Skeletal muscle tissue (tissue), 4 donors: ENCODE measurements around the gene TMTC3. TPM values are rescaled to one million over a fixed set of nuclear protein-coding genes. Genes with fewer than 3 reads are reported as not detected.
"Not testable (repeated sequence)": the region's sequence is repeated elsewhere in the genome, so short reads cannot be mapped to it uniquely, and the experiment has no call there.

Experiments used
- H3K27ac ChIP-seq: one replicate; pipeline ENCODE4 v1.7.0; 2013; ENCODE audit warnings: mild to moderate bottlenecking, low read depth, low read length, inconsistent platforms
- H3K27me3 ChIP-seq, 3 donors: one replicate each; pipeline ENCODE4 v1.7.0; 2013; ENCODE audit warnings: low read length in 3 of 3; ENCODE audit not compliant: control insufficient read depth in 3 of 3, insufficient read depth in 3 of 3
- H3K36me3 ChIP-seq, 3 donors: one replicate each; pipeline ENCODE4 v1.7.0; 2013; ENCODE audit warnings: low read length in 3 of 3; ENCODE audit not compliant: control insufficient read depth in 3 of 3, insufficient read depth in 3 of 3
- H3K4me1 ChIP-seq, 3 donors: one replicate each; pipeline ENCODE4 v1.7.0; 2013; ENCODE audit warnings: low read length in 3 of 3, mild to moderate bottlenecking in 3 of 3; ENCODE audit not compliant: control insufficient read depth in 3 of 3, insufficient read depth in 3 of 3
- H3K4me3 ChIP-seq, 3 donors: one replicate each; pipeline ENCODE4 v1.7.0; 2013; ENCODE audit warnings: low read length in 3 of 3
- H3K9ac ChIP-seq, 3 donors: one replicate each; pipeline ENCODE4 v1.7.0; 2013; ENCODE audit warnings: low read length in 3 of 3, mild to moderate bottlenecking in 3 of 3, moderate library complexity in 2 of 3, low read depth in 1 of 3
- H3K9me3 ChIP-seq, 3 donors: one replicate each; pipeline ENCODE4 v1.7.0; 2013; ENCODE audit warnings: low read length in 3 of 3; ENCODE audit not compliant: control insufficient read depth in 3 of 3
- total RNA-seq: library from RNA; depleted of rRNA; stranded (reverse); fragments of >200 nt; gene quantifications from one replicate; pipeline ENCODE4 v1.2.3, GENCODE V29; 2014
- donor health status: Osteomylitis.

TMTC3 gene
- total RNA-seq, 1 donor from 2014 or later = 13.6 TPM

- Histone ChIP-seq H3K9me3 (peaks cover 2 to 4% (median 4%) of the 10 kb centered on the region in 3 donors), H3K4me1 (no peaks in the 10 kb centered on the region), H3K27me3 (no peaks in the 10 kb centered on the region), H3K4me3 (no peak overlapping the region), H3K36me3 (no peaks in the 10 kb centered on the region), H3K9ac (no peak overlapping the region), H3K27ac (no peak overlapping the region)
These were observed 66.6 kb downstream of the TMTC3 start for GRCh38 chr12:88208661-88209060.

GRCh38 chr12:88210311-88210710 lies 68.2 kb downstream of the TMTC3 start:
- H3K9ac ChIP-seq, H3K9me3 ChIP-seq, H3K4me3 ChIP-seq, H3K27me3 ChIP-seq, H3K36me3 ChIP-seq, H3K27ac ChIP-seq, H3K4me1 ChIP-seq: not testable (repeated sequence)

- H3K9me3 ChIP-seq = peaks cover 0 to 5% (median 4%) of the 10 kb centered on the region in 3 donors
These were observed 76.2 kb downstream of the TMTC3 start for GRCh38 chr12:88218293-88218692.

GRCh38 chr12:88219861-88220260 lies 77.8 kb downstream of the TMTC3 start:
- no peak overlapping the region for H3K27ac ChIP-seq
- H3K27me3 ChIP-seq = no peaks in the 10 kb centered on the region
- H3K9ac ChIP-seq = no peak overlapping the region
- no peak overlapping the region for H3K4me3 ChIP-seq
- no peaks in the 10 kb centered on the region for H3K36me3 ChIP-seq
- no peaks in the 10 kb centered on the region for H3K4me1 ChIP-seq
- peaks cover 0 to 2% (median 0%) of the 10 kb centered on the region in 3 donors for H3K9me3 ChIP-seq

More at GRCh38 chr12:88218293-88218692, 76.2 kb downstream of the TMTC3 start:
- H3K27me3 ChIP-seq = no peaks in the 10 kb centered on the region
- H3K4me3 ChIP-seq = no peak overlapping the region
- H3K36me3 ChIP-seq = no peaks in the 10 kb centered on the region
- no peak overlapping the region for H3K9ac ChIP-seq
- H3K4me1 ChIP-seq = no peaks in the 10 kb centered on the region
- no peak overlapping the region for H3K27ac ChIP-seq

GRCh38 chr12:88223519-88223918 lies 81.4 kb downstream of the TMTC3 start:
- H3K9me3 ChIP-seq = peaks cover 0 to 2% (median 0%) of the 10 kb centered on the region in 3 donors
- H3K9ac ChIP-seq = no peak overlapping the region
- no peak overlapping the region for H3K27ac ChIP-seq
- no peaks in the 10 kb centered on the region for H3K27me3 ChIP-seq
- no peaks in the 10 kb centered on the region for H3K4me1 ChIP-seq
- no peak overlapping the region for H3K4me3 ChIP-seq
- no peaks in the 10 kb centered on the region for H3K36me3 ChIP-seq

GRCh38 chr12:88225776-88226175 lies 83.7 kb downstream of the TMTC3 start:
- Histone ChIP-seq H3K27ac (no peak overlapping the region), H3K4me1 (no peaks in the 10 kb centered on the region), H3K27me3 (no peaks in the 10 kb centered on the region), H3K4me3 (no peak overlapping the region), H3K9ac (no peak overlapping the region), H3K36me3 (no peaks in the 10 kb centered on the region), H3K9me3 (peaks cover 0 to 2% (median 0%) of the 10 kb centered on the region in 3 donors)

GRCh38 chr12:88227263-88227662 lies 85.2 kb downstream of the TMTC3 start:
- peaks cover 0 to 2% (median 0%) of the 10 kb centered on the region in 3 donors for H3K9me3 ChIP-seq
- H3K4me3 ChIP-seq = no peak overlapping the region
- H3K27me3 ChIP-seq = no peaks in the 10 kb centered on the region
- no peak overlapping the region for H3K9ac ChIP-seq
- no peak overlapping the region for H3K27ac ChIP-seq
- no peaks in the 10 kb centered on the region for H3K4me1 ChIP-seq
- no peaks in the 10 kb centered on the region for H3K36me3 ChIP-seq

GRCh38 chr12:88227871-88228270 lies 85.8 kb downstream of the TMTC3 start:
- Histone ChIP-seq H3K27me3 (no peaks in the 10 kb centered on the region), H3K4me3 (no peak overlapping the region), H3K9me3 (no peaks in the 10 kb centered on the region), H3K27ac (no peak overlapping the region), H3K36me3 (no peaks in the 10 kb centered on the region), H3K9ac (no peak overlapping the region), H3K4me1 (no peaks in the 10 kb centered on the region)

GRCh38 chr12:88228720-88229119 lies 86.6 kb downstream of the TMTC3 start:
- Histone ChIP-seq H3K27ac (no peak overlapping the region), H3K27me3 (no peaks in the 10 kb centered on the region), H3K9me3 (no peaks in the 10 kb centered on the region), H3K4me3 (no peak overlapping the region), H3K9ac (no peak overlapping the region), H3K36me3 (no peaks in the 10 kb centered on the region), H3K4me1 (no peaks in the 10 kb centered on the region)

- Histone ChIP-seq H3K4me3 (no peak overlapping the region), H3K36me3 (no peaks in the 10 kb centered on the region), H3K4me1 (no peaks in the 10 kb centered on the region), H3K9me3 (no peaks in the 10 kb centered on the region), H3K9ac (no peak overlapping the region), H3K27ac (no peak overlapping the region), H3K27me3 (no peaks in the 10 kb centered on the region)
These were observed 88.2 kb downstream of the TMTC3 start for GRCh38 chr12:88230271-88230670.
